ENCODE results near the gene CAPN1. TPM values are rescaled to one million over a fixed set of nuclear protein-coding genes. Genes with fewer than 3 reads are reported as not detected.

The CAPN1 gene
- total RNA-seq, 1 experiment from 2014 or later, result 175 TPM

DNA sequence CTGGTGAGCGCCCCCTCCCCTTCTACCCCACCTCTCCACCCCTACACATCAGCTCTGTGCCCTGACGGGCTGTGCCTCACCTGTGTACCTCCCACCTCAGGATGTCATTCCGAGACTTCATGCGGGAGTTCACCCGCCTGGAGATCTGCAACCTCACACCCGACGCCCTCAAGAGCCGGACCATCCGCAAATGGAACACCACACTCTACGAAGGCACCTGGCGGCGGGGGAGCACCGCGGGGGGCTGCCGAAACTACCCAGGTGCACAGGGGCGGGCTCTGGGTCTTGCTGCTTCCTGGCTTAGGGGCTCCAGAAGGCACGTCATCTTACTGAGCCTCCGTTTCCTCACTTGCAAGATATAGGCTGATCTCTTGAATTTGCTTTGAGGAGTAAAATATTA, 6.8 kb downstream of the CAPN1 start:
- no CpG with 5 or more reads among the region's 18 CpGs for WGBS (ENCODE audit: extremely low coverage, insufficient read length, low lambda C conversion rate)
- Mint-ChIP-seq H3K36me3 (ENCODE audit: insufficient read depth in 1 of 3, low read depth in 3 of 3) (peaks cover 48 to 71% (median 70%) of the 10 kb centered on the region in 3 experiments), H3K4me1 (peaks cover 29 to 32% of the 10 kb centered on the region in 2 experiments), H3K4me3 (no peak overlapping the region), H3K27me3 (ENCODE audit: low read depth) (no peaks in the 10 kb centered on the region), H3K9me3 (no peaks in the 10 kb centered on the region), H3K27ac (no peak overlapping the region)
- no peaks in the 10 kb centered on the region for H3K9me3 ChIP-seq (ENCODE audit: control insufficient read depth, low read depth, low read length)
- no peak overlapping the region for H3K4me2 ChIP-seq (ENCODE audit: insufficient read depth, insufficient read length, low read length)
- H3K14ac ChIP-seq (ENCODE audit: insufficient read depth, low read length), result no peak overlapping the region
- H4K20me1 ChIP-seq (ENCODE audit: control insufficient read depth, insufficient read depth, insufficient read length), result no peaks in the 10 kb centered on the region
- no peak overlapping the region for H3T11ph ChIP-seq (ENCODE audit: low read length)
- no peak overlapping the region for H2BK5ac ChIP-seq (ENCODE audit: insufficient read length, low read length)
- no peak overlapping the region for H3K4ac ChIP-seq (ENCODE audit: low read depth, low read length)
- no peak overlapping the region for H3K23ac ChIP-seq (ENCODE audit: insufficient read length, low read depth, low read length)
- no peaks in the 10 kb centered on the region for H3K79me1 ChIP-seq (ENCODE audit: insufficient read depth, low read depth, low read length, poor library complexity, severe bottlenecking)
- H2BK15ac ChIP-seq (ENCODE audit: low read depth, low read length), result no peak overlapping the region
- H3K9ac ChIP-seq (ENCODE audit: extremely low read depth, insufficient read length, low read length), result no peak overlapping the region
- no peak overlapping the region for H4K5ac ChIP-seq (ENCODE audit: insufficient read length, low read depth, low read length)
- H3K27ac ChIP-seq (ENCODE audit: insufficient read length, low read depth, low read length), result no peak overlapping the region
- no peak overlapping the region for H2AK5ac ChIP-seq (ENCODE audit: insufficient read length, low read length)
- H3K56ac ChIP-seq (ENCODE audit: insufficient read length, low read depth, low read length), result no peak overlapping the region
- peaks cover 9% of the 10 kb centered on the region; the same call in 1 of the 2 replicates for H3K4me1 ChIP-seq (ENCODE audit: insufficient read depth, low read length)
- no peak for DNase-seq
- no peak overlapping the region for H2AFZ ChIP-seq (ENCODE audit: low read length)
- TF ChIP-seq, protein P1, sequence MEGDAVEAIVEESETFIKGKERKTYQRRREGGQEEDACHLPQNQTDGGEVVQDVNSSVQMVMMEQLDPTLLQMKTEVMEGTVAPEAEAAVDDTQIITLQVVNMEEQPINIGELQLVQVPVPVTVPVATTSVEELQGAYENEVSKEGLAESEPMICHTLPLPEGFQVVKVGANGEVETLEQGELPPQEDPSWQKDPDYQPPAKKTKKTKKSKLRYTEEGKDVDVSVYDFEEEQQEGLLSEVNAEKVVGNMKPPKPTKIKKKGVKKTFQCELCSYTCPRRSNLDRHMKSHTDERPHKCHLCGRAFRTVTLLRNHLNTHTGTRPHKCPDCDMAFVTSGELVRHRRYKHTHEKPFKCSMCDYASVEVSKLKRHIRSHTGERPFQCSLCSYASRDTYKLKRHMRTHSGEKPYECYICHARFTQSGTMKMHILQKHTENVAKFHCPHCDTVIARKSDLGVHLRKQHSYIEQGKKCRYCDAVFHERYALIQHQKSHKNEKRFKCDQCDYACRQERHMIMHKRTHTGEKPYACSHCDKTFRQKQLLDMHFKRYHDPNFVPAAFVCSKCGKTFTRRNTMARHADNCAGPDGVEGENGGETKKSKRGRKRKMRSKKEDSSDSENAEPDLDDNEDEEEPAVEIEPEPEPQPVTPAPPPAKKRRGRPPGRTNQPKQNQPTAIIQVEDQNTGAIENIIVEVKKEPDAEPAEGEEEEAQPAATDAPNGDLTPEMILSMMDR (conservative IDR thresholded peaks at IDR 0.05), result no peak
- no peak overlapping the region for H2BK120ac ChIP-seq (ENCODE audit: low read depth, low read length, poor library complexity, severe bottlenecking)
- no peak overlapping the region for H4K8ac ChIP-seq (replicated peaks; ENCODE audit: insufficient read length, low read depth, low read length)
- no peaks in the 10 kb centered on the region for H3K27me3 ChIP-seq (ENCODE audit: insufficient read depth, low read length)
- no peak overlapping the region for H2BK20ac ChIP-seq (ENCODE audit: low read depth, low read length, poor library complexity, severe bottlenecking)
- no peak overlapping the region for H3K18ac ChIP-seq (ENCODE audit: insufficient read length, low read depth, low read length)
- H3K79me2 ChIP-seq (ENCODE audit: insufficient read depth, low read length), result no peaks in the 10 kb centered on the region; the same call in 1 of the 2 replicates
- H2BK12ac ChIP-seq (ENCODE audit: insufficient read length, low read depth, low read length), result no peak overlapping the region
- H3K23me2 ChIP-seq (ENCODE audit: insufficient read length, low read depth, low read length, poor library complexity, severe bottlenecking), result no peaks in the 10 kb centered on the region
- H4K91ac ChIP-seq (ENCODE audit: insufficient read length, low read depth, low read length), result no peak overlapping the region

Data from H9 (cell line).